MM.1S (cell line): ENCODE data around the gene RGMA.

Experiments
- DNase-seq: peaks from one replicate; pipeline ENCODE4 v3.0.0-alpha.2; 2015
- H2AFZ ChIP-seq: fragments of 300-600 bp; sonication (generic); 2 replicates; pipeline ENCODE4 v1.6.0; 2016; ENCODE audit warnings: antibody characterized with exemption, low read length
- H3F3A ChIP-seq: fragments of 300-600 bp; sonication (generic); 2 replicates; pipeline ENCODE4 v1.6.1; 2016; ENCODE audit warnings: mild to moderate bottlenecking, antibody characterized with exemption, low read length, moderate library complexity, mixed read lengths; ENCODE audit not compliant: insufficient read depth
- H3K27ac ChIP-seq: fragments of 300-600 bp; sonication (generic); 2 replicates; pipeline ENCODE4 v1.5.1; 2016; ENCODE audit warnings: mild to moderate bottlenecking, low read length
- H3K27me3 ChIP-seq: fragments of 300-600 bp; sonication (generic); replicated peaks from 2 replicates; pipeline ENCODE4 v1.6.0; 2016; ENCODE audit warnings: low read length; ENCODE audit not compliant: insufficient read depth
- H3K36me3 ChIP-seq: fragments of 300-600 bp; sonication (generic); replicated peaks from 2 replicates; pipeline ENCODE4 v1.6.1; 2016; ENCODE audit warnings: mild to moderate bottlenecking, low read length, mixed read lengths; ENCODE audit not compliant: insufficient read depth
- H3K4me1 ChIP-seq: fragments of 300-600 bp; sonication (generic); 2 replicates; pipeline ENCODE4 v1.6.1; 2016; ENCODE audit warnings: low read length, mixed read lengths
- H3K4me2 ChIP-seq: fragments of 300-600 bp; sonication (generic); 2 replicates; pipeline ENCODE4 v1.6.0; 2016; ENCODE audit warnings: low read depth, low read length
- H3K4me3 ChIP-seq: fragments of 300-600 bp; sonication (generic); 2 replicates; pipeline ENCODE4 v1.5.1; 2016; ENCODE audit warnings: low read length, mixed read lengths
- H3K79me2 ChIP-seq: fragments of 300-600 bp; sonication (generic); 2 replicates; pipeline ENCODE4 v1.6.1; 2016; ENCODE audit warnings: mixed run types, low read length, mixed read lengths
- H3K9ac ChIP-seq: fragments of 300-600 bp; sonication (generic); 2 replicates; pipeline ENCODE4 v1.6.1; 2016; ENCODE audit warnings: low read length, mixed read lengths
- H3K9me2 ChIP-seq: fragments of 300-600 bp; sonication (generic); replicated peaks from 2 replicates; pipeline ENCODE4 v1.6.1; 2016; ENCODE audit warnings: mild to moderate bottlenecking, low read length, mixed read lengths; ENCODE audit not compliant: insufficient read depth
- H3K9me3 ChIP-seq: fragments of 300-600 bp; sonication (generic); replicated peaks from 2 replicates; pipeline ENCODE4 v1.6.1; 2016; ENCODE audit warnings: mild to moderate bottlenecking, low read length, mixed read lengths; ENCODE audit not compliant: insufficient read depth
- H4K20me1 ChIP-seq: fragments of 300-600 bp; sonication (generic); 2 replicates; pipeline ENCODE4 v1.6.1; 2016; ENCODE audit warnings: mild to moderate bottlenecking, low read length, moderate library complexity, mixed read lengths; ENCODE audit not compliant: insufficient read depth
- CTCF ChIP-seq: fragments of 300-600 bp; sonication (generic); IDR thresholded peaks from 2 replicates; pipeline ENCODE4 v1.5.1; 2016; ENCODE audit warnings: antibody characterized with exemption, low read length, mixed read lengths
- EZH2 ChIP-seq: fragments of 300-600 bp; sonication (generic); optimal IDR thresholded peaks from 2 replicates; pipeline ENCODE3; 2017; ENCODE audit warnings: low read depth, mild to moderate bottlenecking, antibody characterized with exemption, low read length, mixed read lengths
- EZH2phosphoT487 ChIP-seq: fragments of 300-600 bp; sonication (generic); IDR thresholded peaks from 2 replicates; pipeline ENCODE4 v1.6.1; 2018; ENCODE audit warnings: antibody characterized with exemption, low read length

The RGMA gene

DNA sequence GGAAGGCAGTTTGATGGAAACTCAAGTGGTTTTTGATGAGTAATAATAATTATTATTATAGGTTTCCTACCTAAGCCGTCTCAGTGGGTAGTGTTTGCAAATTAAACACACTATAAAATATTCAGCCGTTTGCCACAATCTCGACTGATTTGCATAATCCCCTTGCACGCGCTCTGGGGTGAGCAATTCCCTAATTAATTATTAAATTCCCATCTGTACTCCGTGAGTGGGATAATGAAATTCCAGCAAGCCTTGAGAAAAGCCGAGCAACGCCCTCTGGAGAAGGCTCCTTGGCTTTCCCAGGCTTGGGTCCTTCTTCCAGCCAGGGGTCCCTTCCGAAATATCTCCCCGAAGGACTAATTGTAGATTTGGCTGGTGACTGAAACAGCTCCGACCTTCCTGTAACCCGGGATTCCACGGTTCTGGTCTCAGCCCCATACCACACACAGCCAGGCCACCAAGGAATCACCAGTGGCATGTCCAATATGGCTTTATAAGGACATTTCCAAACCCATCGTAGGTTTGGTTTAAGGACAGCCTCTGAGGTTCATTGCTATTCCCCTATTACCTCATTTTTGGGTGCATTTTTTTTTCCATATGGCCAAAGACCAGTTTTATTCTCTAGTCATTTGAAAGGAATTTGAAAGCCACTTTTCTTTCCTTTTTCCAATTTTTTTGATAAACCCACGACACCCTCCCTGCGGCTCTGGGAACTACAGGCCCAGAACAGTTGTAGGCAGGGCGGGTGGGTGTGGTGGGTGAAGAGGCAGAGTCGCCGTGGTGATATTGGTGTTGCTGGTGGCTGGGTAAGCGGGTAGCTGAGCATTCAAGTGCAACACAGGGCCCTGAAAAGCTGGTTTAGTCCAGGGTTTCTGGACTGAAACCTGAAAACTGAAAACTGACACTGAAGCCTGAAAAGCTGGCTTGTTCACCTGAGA is 33.2 kb upstream of the RGMA start:
- Histone ChIP-seq H3K36me3 (no peaks in the 10 kb centered on the region), H4K20me1 (no peaks in the 10 kb centered on the region), H3K4me2 (no peak overlapping the region), H3F3A (no peaks in the 10 kb centered on the region), H3K4me3 (no peak overlapping the region), H3K4me1 (no peaks in the 10 kb centered on the region; the same call in 1 of the 2 replicates), H3K9me2 (no peaks in the 10 kb centered on the region), H2AFZ (no peak overlapping the region), H3K9me3 (no peaks in the 10 kb centered on the region), H3K79me2 (no peaks in the 10 kb centered on the region), H3K9ac (no peak overlapping the region), H3K27me3 (no peaks in the 10 kb centered on the region), H3K27ac (no peak overlapping the region)
- no peak for TF ChIP-seq EZH2phosphoT487
- peak; percentile 39 for DNase-seq

- Histone ChIP-seq H3K9me3 (no peaks in the 10 kb centered on the region), H3K27me3 (no peaks in the 10 kb centered on the region), H3K9me2 (no peaks in the 10 kb centered on the region), H4K20me1 (no peaks in the 10 kb centered on the region), H3K27ac (no peak overlapping the region), H3K36me3 (no peaks in the 10 kb centered on the region), H3K79me2 (no peaks in the 10 kb centered on the region), H3F3A (no peaks in the 10 kb centered on the region), H3K4me2 (no peak overlapping the region), H2AFZ (no peak overlapping the region), H3K4me1 (no peaks in the 10 kb centered on the region; the same call in 1 of the 2 replicates), H3K9ac (no peak overlapping the region), H3K4me3 (no peak overlapping the region)
- TF ChIP-seq CTCF, result no peak
- TF ChIP-seq EZH2phosphoT487, result no peak
- TF ChIP-seq EZH2, result no peak
- DNase-seq, result no peak
These were observed 32.1 kb upstream of the RGMA start for GRCh38 chr15:93121107-93121506.

DNA sequence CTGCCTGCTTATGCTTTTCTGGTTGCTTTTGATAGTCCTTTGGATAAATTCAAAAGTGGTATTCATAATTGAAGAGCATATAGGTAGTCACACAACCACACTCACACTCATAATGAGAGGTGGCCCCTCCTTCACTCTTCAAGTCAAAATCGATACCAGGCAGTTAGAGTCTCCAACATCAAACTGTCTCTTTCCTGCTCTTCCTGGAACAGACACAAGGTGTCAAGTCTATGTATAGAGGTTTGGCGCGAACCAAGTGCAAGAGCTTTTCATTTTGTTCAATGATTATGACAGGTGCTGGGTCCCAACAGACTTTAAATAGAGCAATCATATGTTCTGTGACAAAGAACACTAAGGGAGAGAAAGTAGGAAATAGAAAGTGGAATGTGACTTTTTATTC is 29.9 kb upstream of the RGMA start:
- Histone ChIP-seq H3K27ac (no peak overlapping the region), H3K4me2 (no peak overlapping the region), H3K9me3 (no peaks in the 10 kb centered on the region), H3K79me2 (no peaks in the 10 kb centered on the region), H2AFZ (no peak overlapping the region), H3K27me3 (no peaks in the 10 kb centered on the region), H3K9ac (no peak overlapping the region), H3K36me3 (no peaks in the 10 kb centered on the region), H4K20me1 (no peaks in the 10 kb centered on the region), H3F3A (no peaks in the 10 kb centered on the region), H3K4me3 (no peak overlapping the region), H3K4me1 (no peaks in the 10 kb centered on the region; the same call in 1 of the 2 replicates), H3K9me2 (no peaks in the 10 kb centered on the region)
- TF ChIP-seq CTCF (no peak), EZH2 (no peak), EZH2phosphoT487 (no peak)
- DNase-seq, result no peak

DNA sequence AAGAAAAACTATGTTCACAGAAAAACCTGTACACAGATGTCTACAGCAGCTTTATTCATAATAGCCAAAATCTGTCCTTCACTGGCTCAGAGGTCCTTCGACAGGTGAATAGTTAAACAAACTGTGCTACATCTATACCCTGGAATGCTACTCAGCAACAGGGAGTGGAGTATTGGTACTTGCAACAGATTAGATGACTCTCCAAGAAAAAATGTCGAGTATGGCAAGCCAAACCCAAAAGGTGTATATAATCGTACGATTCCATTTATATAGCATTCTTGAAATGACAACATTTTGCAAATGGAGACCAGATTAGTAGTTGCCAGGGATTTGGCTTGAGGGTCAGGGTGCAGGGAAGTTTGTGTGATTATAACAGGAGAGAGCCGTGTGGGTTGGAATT is 22.4 kb upstream of the RGMA start:
- TF ChIP-seq EZH2, result no peak
- no peak for TF ChIP-seq EZH2phosphoT487
- no peak for TF ChIP-seq CTCF
- no peak for DNase-seq

More for the DNA sequence above, 22.4 kb upstream of the RGMA start:
- no peaks in the 10 kb centered on the region for H3K27me3 ChIP-seq
- H3K4me2 ChIP-seq, result no peak overlapping the region
- H3K79me2 ChIP-seq, result no peaks in the 10 kb centered on the region
- no peaks in the 10 kb centered on the region for H3K9me2 ChIP-seq
- no peak overlapping the region for H3K27ac ChIP-seq
- H3K9ac ChIP-seq, result no peak overlapping the region
- no peak overlapping the region for H2AFZ ChIP-seq
- H3F3A ChIP-seq, result no peaks in the 10 kb centered on the region
- no peaks in the 10 kb centered on the region for H3K9me3 ChIP-seq
- H3K36me3 ChIP-seq, result no peaks in the 10 kb centered on the region
- no peaks in the 10 kb centered on the region for H3K4me1 ChIP-seq
- H3K4me3 ChIP-seq, result no peak overlapping the region
- H4K20me1 ChIP-seq, result no peaks in the 10 kb centered on the region
